ENCODE data around the gene TEX10. TPM values are rescaled to one million over a fixed set of nuclear protein-coding genes. Genes with fewer than 3 reads are reported as not detected.
"Not testable (repeated sequence)": the region's sequence is repeated elsewhere in the genome, so short reads cannot be mapped to it uniquely, and the experiment has no call there.

The TEX10 gene
- total RNA-seq, 1 donor from 2014 or later: 17.8 TPM

DNA sequence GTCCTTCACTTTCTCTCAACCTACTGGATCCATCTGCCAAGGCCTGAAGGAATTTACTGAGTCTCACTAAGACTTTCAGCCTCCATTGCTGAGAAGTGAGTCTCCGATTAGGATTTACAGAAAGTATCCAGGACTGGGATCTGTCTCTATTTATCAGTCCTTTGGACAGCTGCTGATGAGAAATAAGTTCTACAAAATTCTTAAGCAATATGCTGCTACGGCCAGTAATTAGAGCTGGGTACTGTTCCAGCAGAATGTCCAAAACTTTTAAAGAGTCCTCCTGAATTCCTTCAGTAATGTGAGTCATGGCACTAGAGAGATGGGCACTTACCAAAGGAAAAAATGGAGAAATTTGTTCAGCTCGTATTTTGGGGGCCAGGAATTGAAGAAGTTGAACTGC, 5.9 kb downstream of the TEX10 start:
- DNase-seq (ENCODE audit: low spot score): no peak

DNA sequence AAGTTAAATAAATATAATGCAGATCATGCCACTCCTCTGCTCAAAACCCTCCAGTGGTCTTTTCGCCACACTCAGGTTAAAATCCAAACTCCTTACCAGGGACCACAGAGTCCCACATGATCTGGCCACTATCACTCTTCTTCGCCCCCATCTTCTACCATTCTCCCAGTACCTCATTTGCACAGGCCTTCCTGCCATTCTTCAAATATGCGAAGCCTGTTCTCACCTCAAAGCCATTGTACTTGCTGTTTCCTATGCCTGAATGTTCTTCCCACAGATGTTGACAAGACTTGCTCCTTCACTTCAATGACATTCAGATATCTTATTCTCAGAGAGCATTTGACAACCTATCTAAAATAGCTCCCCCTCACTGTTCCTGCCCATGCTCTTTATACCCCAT, 10.9 kb downstream of the TEX10 start:
- DNase-seq (ENCODE audit: low spot score): no peak

DNA sequence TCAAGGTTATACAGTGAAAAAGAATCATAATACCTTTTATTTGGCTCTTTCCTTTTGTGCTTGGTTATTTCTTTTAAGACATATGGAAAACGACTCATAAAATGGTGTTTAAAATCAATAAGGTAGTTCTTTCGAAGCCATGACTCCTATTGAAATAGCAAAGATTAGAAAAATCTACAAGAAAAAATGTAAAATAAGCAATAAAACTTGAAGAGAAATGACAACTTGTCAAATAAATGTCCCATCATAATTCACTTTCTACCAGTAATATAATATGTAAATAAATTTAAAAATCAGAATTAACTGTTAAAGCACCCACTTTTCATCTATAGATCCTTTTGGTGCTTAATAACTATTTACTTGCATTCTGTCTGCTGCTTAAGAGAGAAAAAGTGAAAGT, 12.5 kb downstream of the TEX10 start:
- DNase-seq (ENCODE audit: low spot score): no peak

DNA sequence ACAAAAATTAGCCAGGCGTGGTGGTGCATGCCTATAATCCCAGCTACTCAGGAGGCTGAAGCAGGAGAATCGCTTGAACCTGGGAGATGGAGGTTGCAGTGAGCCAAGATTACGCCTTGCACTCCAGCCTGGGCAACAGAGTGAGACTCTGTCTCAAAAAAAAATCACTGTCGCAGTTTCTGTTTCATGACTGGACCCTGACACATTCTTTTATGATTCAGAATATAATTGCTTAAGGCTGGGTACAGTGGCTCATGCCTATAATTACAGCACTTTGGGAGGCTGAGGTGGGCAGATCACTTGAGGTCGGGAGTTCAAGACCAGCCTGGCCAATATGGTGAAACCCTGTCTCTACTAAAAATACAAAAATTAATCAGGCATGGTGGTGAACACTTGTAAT, 14.0 kb downstream of the TEX10 start:
- not testable (repeated sequence) for DNase-seq (ENCODE audit: low spot score)

DNA sequence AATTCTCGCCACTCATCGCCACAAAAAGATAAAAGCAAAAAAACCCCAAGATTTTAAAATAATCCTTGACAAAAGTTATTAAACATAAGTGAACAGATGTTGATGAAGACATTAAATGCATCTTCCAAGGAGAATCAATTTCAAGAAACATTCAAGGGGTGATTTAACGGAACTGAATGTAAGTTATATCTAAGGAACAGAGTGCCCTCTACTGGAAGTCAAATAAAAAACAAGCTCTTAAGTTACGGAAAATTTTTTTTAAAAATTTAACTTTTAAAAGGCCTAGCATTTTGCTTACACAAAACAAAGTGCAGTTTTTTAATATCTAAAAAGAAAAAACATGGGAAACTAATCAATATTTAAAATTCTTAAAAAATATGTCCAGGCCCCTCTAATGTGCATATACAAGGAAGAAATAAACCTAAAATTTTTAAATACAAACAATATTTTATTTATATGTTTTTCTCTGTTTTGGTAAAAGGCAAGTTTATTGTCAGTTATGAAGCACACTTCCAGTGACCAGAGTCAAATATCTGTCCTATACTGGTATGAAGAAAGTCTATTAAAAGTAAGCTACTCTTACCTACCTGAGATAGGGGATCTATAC, 28.0 kb downstream of the TEX10 start:
- no peak for DNase-seq (ENCODE audit: low spot score)

DNA sequence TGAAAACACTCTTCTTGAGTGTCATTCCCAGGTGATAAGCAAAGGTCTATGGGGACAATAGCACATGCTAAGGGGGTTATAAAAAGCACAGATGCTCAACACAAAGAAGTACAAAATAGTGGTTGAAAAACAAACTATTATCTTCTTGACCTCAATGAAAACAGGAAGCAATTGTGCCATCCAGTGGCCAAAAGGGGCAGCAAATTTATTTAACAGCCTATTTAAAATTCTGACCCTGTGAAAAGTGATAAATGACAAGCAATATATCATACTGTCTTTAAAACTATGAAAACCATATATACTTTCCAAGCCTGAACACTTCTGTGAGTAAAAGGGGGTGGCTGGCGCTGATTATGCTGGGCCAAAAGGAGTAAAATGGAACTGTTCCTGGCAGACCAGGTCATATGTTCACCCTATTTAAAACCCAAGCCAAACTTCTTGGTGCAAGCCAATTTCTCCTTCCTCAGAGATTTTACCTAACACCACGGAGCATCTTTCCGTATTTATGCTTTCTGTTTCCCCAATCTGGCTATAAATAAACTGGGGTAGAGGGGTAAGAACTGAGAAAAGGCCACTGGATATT, 29.7 kb downstream of the TEX10 start:
- peak; percentile 50 for DNase-seq (ENCODE audit: low spot score)

DNA sequence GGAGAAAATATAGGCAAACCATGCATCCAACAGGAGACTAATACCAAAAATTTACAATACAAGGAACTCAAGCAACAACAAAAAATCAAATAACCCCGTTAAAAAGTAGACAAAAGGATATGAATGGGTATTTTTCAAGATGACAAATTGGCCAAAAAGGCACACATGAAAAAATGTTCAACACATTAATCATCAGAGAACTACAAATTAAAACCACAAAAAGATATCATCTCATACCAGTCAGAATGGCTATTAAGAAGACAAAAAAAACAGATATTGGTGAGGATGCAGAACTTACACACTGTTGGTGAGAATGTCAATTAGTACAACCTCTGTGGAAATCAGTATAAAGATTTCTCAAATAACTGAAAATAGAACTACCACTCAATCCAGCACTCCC, 35.0 kb downstream of the TEX10 start:
- DNase-seq (ENCODE audit: low spot score): no peak

DNA sequence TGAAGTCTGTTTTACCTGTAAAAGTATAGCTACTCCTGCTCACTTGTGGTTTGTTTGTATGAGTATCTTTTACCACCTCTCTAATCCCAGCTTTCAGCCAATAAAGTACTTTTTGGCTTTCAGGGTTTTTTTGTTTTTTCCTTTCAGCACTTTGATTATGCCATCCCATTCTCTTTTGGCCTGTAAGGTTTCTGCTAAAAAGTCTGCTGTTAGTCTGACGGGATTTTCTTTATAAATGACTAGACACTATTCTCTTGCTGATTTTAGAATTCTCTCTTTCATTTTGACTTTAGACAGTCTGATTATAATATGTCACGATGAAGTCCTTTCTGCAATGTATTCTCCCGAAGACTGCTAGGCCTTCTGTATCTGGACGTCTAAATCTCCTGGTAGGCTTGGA, 37.2 kb downstream of the TEX10 start:
- no peak for DNase-seq (ENCODE audit: low spot score)

DNA sequence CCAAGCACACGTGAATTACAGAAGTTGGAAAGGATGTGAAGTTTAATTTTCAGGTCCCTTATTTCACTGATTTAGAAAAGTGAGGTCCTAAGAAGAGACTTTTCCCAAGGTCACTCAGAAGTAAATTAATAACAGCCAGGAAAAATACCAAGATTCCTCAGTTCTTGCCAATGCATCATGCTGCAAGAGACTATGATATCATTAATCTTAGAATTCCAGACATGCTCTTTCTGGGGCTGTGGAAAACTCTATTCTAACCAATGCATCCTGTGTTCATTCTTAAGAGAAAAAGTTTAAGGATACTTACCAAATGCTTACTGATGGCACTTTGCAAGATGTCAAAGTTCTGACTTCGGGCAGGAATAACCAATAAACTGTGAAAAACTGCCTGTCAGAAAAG, 42.8 kb downstream of the TEX10 start:
- no peak for DNase-seq (ENCODE audit: low spot score)

DNA sequence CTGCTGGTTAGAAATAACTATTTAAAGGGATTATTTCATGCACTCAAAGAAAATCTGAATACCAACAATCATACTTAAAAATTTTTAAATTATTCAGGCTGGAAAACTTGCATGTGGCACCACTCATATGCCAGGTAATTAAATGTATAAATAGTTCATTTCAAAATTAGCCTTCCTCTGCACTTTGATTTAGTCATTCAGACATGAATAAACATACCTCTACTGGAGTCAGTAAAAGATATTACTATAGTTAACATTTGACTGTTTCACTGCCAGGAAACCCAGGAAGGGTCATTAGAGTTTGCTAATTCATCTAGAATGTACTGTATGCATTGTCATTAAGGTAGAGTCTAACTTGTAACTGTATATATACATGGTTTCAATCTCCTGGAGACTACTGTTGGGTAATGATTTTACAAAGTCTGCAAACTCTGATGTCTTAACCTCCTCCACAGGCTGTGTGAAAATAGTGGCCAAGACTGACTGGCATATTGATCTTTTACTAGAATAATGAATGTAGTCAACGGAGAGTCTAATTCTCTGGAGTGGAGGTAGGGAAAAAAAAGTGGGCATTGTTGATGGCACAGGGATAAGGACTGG, 43.7 kb downstream of the TEX10 start:
- no peak for DNase-seq (ENCODE audit: low spot score)

DNA sequence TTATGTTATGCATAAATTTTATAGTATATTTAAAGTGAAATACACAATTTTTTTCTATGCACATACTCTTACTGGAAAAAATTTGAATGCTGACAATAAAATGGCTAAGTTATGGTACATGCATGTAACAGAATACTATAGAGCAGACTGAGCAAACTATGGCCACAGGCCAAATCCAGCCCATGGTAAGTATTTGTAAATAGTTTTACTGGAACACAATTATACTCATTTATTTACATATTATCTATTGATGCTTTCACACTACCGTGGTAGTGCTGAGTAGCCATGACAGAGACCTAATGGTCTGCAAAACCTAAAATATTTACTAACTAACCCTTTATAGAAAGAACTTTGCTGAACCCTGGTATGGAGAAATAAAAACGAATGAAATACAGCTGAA, 45.7 kb downstream of the TEX10 start:
- no peak for DNase-seq (ENCODE audit: low spot score)

DNA sequence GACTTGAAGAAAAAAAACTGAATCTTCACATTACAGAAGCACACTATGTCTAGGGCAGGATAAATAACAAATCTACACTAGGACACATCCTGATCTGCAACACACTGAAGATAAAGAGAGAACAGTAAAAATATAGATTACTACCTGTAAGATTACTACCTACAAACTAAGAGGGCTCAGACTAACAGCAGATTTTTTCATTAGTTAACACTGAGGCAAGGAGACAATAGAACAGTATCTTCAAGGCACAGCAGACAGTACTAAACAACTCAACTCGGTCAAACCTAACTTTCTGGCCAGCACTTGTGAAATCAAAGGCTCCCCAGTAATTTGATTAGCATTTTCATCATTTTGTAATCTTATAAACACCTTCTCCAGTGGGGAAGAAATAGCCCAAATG, 46.5 kb downstream of the TEX10 start:
- no peak for DNase-seq (ENCODE audit: low spot score)

DNA sequence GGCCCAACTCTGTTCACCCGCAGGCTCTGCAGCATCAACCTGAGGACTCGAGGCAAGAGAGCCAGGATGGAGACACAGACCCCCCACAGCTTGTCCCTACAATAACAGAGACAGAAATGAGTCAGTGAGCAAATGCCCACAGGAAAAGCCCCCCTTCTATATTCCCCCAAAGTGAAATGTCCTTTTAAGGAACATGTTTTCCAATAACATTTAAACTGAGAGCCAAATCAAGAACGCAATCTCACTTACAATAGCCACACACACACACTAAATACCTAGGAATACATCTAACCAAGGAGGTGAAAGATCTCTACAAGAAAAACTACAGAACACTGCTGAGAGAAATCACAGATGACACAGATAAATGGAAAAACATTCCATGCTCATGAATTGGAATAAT, 49.0 kb downstream of the TEX10 start:
- no peak for DNase-seq (ENCODE audit: low spot score)

DNA sequence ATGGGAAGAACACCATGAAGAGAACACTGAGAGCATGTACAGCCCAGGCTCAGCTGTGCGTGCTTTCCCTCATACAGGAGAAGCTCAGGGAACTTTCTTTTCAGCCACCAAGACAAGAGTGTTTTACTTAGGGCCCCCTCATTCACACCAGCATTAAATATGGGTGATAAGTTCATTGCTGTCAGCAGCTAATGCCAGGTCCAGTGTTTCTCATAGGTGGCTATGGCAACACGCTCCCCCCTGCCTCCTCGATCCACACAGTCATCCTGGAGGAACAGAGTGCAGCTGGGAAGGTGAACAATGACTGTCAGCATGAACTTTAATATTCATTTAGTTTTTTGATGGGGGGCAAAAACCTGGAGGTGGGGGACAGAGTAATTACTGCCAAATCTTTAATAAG, 54.4 kb downstream of the TEX10 start:
- no peak for DNase-seq (ENCODE audit: low spot score)

DNA sequence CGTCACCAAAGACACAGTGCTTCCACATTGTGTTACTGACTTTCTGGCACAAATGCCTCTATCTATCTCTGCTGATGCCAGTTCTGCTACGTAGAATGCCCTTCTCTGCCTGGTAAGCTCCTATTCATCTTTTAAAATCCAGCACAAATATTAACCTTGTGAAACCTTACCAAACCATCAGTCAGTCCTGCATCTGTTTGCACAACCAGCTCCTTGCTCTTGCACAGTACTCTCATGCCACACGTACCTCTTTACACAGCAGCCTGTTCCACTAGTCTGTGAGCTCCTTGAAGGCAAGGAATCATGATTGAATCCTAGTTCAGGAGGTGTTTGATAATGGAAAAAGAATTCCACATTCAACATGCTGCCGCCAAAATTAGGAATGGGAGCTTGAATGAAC, 56.3 kb downstream of the TEX10 start:
- DNase-seq (ENCODE audit: low spot score): no peak

DNA sequence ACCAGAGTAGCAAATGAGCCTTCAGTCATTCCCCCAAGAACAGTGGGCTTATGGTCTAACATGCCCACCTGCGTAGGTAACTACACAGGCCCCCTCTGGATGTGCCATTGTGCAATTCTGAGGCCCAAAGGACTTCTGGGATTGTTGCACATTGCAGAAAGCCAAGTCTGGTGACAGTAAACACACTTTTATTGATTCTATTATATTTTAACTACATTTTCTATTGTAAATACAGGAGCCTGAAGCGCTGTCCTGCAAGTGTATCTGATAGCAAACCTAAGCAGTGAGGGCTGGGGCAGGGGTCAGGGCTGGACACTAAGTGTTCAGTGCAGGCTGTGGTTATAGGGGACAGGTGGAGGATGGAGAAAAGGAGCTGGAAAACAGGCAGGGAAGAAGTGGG, 57.5 kb downstream of the TEX10 start:
- no peak for DNase-seq (ENCODE audit: low spot score)

DNA sequence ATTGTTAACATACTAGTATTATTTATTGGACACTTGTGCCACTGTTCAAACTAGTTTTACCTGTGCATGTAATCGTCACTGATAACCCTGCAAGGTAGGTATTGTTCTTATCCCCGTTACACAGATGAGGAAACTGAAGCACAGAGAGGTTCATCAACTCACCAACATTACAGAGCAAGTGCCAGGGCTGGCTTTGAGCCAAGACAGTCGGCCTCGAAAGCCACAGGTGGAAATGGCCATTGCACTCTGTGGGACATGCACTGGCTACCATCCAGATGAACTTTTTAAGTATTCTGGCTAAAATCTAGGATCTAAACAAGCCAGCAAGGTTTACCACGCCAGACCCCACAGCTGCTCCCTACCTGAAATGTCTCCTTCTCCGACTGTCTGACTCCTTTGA, 57.9 kb downstream of the TEX10 start:
- no peak for DNase-seq (ENCODE audit: low spot score)

DNA sequence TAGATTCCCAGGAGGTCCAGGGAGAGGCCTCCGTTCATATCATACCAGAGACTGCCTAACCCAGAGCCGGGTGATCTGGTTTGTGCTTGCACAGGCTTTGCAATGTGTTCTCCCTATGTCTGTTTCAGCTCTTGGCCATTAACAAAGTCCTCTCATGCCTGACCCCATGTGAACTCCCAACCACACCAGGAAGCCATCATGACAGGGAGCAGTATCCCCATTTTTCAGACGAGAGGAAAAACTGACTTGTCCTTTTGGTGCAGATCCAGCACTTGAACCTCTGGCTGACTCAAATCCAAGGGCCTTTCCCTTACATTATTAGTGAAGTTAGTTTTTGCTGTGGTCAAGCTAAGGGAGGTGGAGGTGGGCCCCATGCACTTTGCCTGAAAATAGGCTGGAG, 58.4 kb downstream of the TEX10 start:
- no peak for DNase-seq (ENCODE audit: low spot score)

DNA sequence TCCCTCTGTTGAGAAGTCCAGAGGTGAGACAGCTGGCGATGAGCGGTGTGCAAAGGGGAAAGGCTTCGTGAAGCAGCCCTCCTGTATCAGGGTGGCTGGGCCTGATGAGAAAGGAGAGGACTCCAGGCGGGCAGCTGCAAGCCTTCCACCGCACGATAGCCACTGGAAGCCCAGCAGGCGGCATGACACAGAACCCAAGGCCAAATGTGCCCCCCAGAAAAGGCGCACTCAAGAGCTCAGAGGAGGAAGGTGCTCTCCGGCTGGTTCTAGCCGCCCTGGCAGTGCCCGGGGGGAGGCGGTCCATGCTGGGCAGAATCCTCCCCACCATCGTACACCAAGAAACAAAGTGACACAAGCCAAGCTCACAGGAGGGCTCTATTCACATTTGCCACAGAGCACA, 60.3 kb downstream of the TEX10 start:
- no peak for DNase-seq (ENCODE audit: low spot score)

DNA sequence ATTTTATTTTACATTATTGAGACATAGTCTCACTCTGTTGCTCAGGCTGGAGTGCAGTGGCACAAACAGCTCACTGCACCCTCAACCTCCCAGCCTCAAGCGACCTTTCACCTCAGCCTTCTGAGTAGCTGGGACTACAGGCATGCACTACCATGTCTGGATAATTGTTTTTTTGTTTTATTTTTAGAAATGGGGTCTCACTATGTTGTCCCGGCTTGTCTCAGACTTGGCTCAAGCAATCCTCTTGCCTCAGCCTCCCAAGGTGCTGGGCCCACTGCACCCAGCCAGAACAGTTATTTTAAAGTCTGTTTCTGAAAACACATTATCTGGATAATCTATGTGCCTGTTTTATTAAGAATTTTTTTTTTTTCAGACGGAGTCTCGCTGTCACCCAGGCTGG, 62.0 kb downstream of the TEX10 start:
- DNase-seq (ENCODE audit: low spot score): no peak

DNA sequence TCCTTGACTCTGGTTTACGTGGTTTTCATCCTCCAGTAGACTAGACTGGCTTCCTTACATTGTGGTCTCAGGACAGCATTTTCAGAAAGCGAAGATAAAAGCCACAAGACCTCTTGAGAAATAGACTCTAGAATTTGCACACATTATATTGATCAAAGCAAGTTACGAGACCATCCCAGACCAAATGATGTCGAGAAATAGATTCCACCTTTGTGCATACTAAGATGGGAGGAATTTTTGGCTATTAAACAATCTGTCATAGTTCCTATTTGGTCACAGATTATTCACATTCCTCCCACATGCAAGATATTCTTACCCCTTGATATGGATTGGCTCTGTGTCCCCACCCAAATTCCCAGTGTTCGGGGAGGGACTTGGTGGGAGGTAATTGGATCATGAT, 65.6 kb downstream of the TEX10 start:
- DNase-seq (ENCODE audit: low spot score): no peak

DNA sequence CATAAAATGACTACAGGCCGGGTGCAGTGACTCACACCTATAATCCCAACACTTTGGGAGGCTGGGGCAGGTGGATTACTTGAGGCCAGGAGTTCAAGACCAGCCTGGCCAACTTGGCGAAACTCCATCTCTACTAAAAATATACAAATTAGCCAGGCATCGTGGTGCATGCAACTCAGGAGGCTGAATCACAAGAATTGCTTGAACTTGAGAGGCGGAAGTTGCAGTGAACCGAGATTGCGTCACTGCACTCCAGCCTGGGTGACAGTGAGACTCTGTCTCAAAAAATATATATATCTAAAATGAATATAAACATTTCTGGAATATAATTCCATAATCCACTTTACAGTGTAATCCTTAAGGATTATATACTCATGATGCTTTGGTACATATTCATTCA, 66.5 kb downstream of the TEX10 start:
- DNase-seq (ENCODE audit: low spot score): no peak

DNA sequence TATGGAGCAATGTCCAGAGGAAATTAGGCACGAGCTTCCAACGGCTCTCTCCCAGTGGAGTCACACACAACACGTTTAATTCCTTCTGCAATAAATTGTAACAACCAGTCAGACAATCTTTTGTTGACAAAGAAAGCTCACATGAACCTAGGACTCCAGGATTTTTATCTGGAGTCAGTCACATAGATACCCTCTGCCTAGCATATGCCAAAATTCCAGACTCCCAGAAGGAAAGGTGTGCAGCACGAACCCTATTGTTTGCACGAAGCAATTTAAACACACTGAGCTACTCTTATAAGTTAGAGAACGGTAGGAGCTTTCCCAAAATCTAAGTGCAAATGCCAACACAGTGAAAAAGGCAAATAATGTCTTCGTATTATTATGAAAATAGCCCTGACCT, 67.1 kb downstream of the TEX10 start:
- DNase-seq (ENCODE audit: low spot score): no peak

DNA sequence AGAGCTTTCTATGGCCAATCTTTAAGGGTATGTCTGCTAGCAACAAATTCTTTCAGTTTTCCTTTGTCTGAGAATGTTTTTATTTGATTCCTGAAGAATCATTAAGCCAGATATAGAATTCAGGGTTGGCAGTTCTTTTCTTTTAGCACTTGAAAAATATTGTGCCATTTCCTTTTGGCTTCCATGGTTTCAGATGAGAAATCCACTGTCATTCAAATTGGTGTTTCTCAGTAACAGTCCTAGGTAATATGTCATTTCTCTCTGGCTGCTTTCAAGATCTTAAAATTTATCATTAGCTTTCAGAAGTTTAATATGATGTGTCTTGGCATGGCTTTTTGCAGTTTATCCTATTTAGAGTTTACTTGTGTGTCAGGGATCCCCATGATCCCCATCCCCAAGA, 67.7 kb downstream of the TEX10 start:
- DNase-seq (ENCODE audit: low spot score): no peak
